K562 (cell line): Measurements from ENCODE around the gene CRACR2B. TPM values are rescaled to one million over a fixed set of nuclear protein-coding genes. Genes with fewer than 3 reads are reported as not detected.

Source experiments
- ATF4 ChIP-seq: fragments of 450-650 bp; formaldehyde crosslinking; IDR thresholded peaks from 2 replicates; pipeline ENCODE4 v1.4.0; 2022; ENCODE audit warnings: mild to moderate bottlenecking, moderate library complexity
- BRD4 ChIP-seq: fragments of 200-600 bp; sonication (generic); IDR thresholded peaks from 2 replicates; pipeline ENCODE4 v1.6.1; 2017; ENCODE audit warnings: inconsistent platforms
- ELF2 ChIP-seq: fragments of 250-450 bp; sonication (Bioruptor Pico); IDR thresholded peaks from 2 replicates; pipeline ENCODE4 v1.5.0; 2021; ENCODE audit warnings: mild to moderate bottlenecking
- HDAC8 ChIP-seq: fragments of 450-650 bp; IDR thresholded peaks from 2 replicates; pipeline ENCODE4 v1.6.1; 2016; ENCODE audit warnings: mild to moderate bottlenecking, missing genetic modification characterization, moderate library complexity, missing compliant biosample characterization
- PCBP2 ChIP-seq: fragments of 200-400 bp; formaldehyde crosslinking; IDR thresholded peaks from 2 replicates; pipeline ENCODE4 v1.6.1; 2018; ENCODE audit warnings: low read length, low read depth, mild to moderate bottlenecking, moderate library complexity; ENCODE audit not compliant: poor library complexity, severe bottlenecking
- PTBP1 ChIP-seq: fragments of 200-400 bp; formaldehyde crosslinking; IDR thresholded peaks from 2 replicates; pipeline ENCODE4 v1.6.1; 2017; ENCODE audit warnings: low read depth, low read length
- RAD21 ChIP-seq, 2 experiments: fragments of 250-450 bp in 1 of 2; fragments of 450-650 bp in 1 of 2; sonication (Bioruptor Pico) in 1 of 2; formaldehyde crosslinking in 1 of 2; IDR thresholded peaks in 1 of 2; conservative IDR thresholded peaks in 1 of 2; 2 replicates each; pipeline versions ENCODE4 v1.4.0 to v1.8.0; 2020 to 2022; ENCODE audit warnings: mild to moderate bottlenecking in 2 of 2, moderate library complexity in 1 of 2
- RBM22 ChIP-seq: fragments of 200-400 bp; formaldehyde crosslinking; IDR thresholded peaks from 2 replicates; pipeline ENCODE4 v1.6.1; 2018; ENCODE audit warnings: low read length, low read depth; ENCODE audit not compliant: poor library complexity, severe bottlenecking
- RUNX1 ChIP-seq: sonication (generic); IDR thresholded peaks from 2 replicates; pipeline ENCODE4 v1.6.1; 2016; ENCODE audit warnings: antibody characterized with exemption, low read depth
- SAFB ChIP-seq: fragments of 200-400 bp; formaldehyde crosslinking; IDR thresholded peaks from 2 replicates; pipeline ENCODE4 v1.6.1; 2017; ENCODE audit warnings: low read depth, low read length, borderline replicate concordance
- SMARCE1 ChIP-seq: fragments of 450-650 bp; IDR thresholded peaks from 2 replicates; pipeline ENCODE4 v1.7.1; 2016; ENCODE audit warnings: mild to moderate bottlenecking
- STAG1 ChIP-seq: sonication (generic); formaldehyde crosslinking; IDR thresholded peaks from 2 replicates; pipeline ENCODE4 v1.5.0; 2020; ENCODE audit warnings: missing genetic modification reagents, borderline replicate concordance
- XRCC3 ChIP-seq: fragments of 450-650 bp; IDR thresholded peaks from 2 replicates; pipeline ENCODE4 v1.6.1; 2017; ENCODE audit warnings: mild to moderate bottlenecking, moderate library complexity
- ZNF592 ChIP-seq: fragments of 450-650 bp; IDR thresholded peaks from 2 replicates; pipeline ENCODE4 v1.6.1; 2017; ENCODE audit warnings: antibody characterized with exemption, mild to moderate bottlenecking
- ZNF644 ChIP-seq: fragments of 200-800 bp; sonication (Bioruptor generic); IDR thresholded peaks from 2 replicates; pipeline ENCODE4 v1.6.1; 2016; ENCODE audit warnings: low read depth, missing genetic modification characterization, missing compliant biosample characterization
- polyA plus RNA-seq, 8 experiments: library from polyadenylated mRNA; depleted of rRNA in 4 of 8; stranded (reverse) in 5 of 8; unstranded in 3 of 8; fragments of >200 nt; fragmentation: Nextera tagmentation in 2 of 8; fragmentation: Illumina TruSeq in 1 of 8; extraction: Ambion mirVana in 2 of 8; extraction: Trizol in 1 of 8; gene quantifications; 2 replicates each; pipeline versions ENCODE4 v1.2.1 to v1.2.3, GENCODE V29; 2011 to 2014; ENCODE audit warnings: inconsistent platforms in 1 of 8, missing spikeins in 1 of 8
- total RNA-seq, 7 experiments: library from RNA; depleted of rRNA in 6 of 7; stranded (reverse); fragments of >200 nt in 6 of 7; fragmentation: Illumina TruSeq in 2 of 7; extraction: Trizol in 2 of 7; gene quantifications; 2 replicates each; pipeline versions ENCODE4 v1.2.1 to v1.2.3, GENCODE V29; 2011 to 2021; ENCODE audit warnings: low replicate concordance in 1 of 7
- TF ChIP-seq, protein P1 (sequence below), 2 experiments: fragments of 450-650 bp; conservative IDR thresholded peaks; 2 replicates each; pipeline ENCODE4 v1.6.1; 2017; ENCODE audit warnings: mild to moderate bottlenecking in 2 of 2, moderate library complexity in 2 of 2

The CRACR2B gene
- total and polyA plus RNA-seq, 9 of the 15 experiments (the other 6 are each of a cell fraction or from before 2014, with no cell fraction given) = 0.10 to 51.0 (median 6.0) TPM

GRCh38 chr11:813456-814096 lies 14.1 kb upstream of the CRACR2B start (continued):
- TF ChIP-seq ZNF592 (no peak), ATF4 (CRISPR knock-in tag) (no peak; the same call in 1 of the 2 replicates), SMARCE1 (no peak), SAFB (no peak), ZNF644 (tag) (no peak), HDAC8 (tag) (no peak), RUNX1 (0 out of 2 replicates have a peak, but pooled peaks have one; percentile 14), RBM22 (peak; percentile 78), PTBP1 (0 out of 2 replicates have a peak, but pooled peaks have one; percentile 18), PCBP2 (no peak), BRD4 (no peak), STAG1 (CRISPR knock-in tag) (no peak), ELF2 (no peak), RAD21 (CRISPR knock-in tag; conservative IDR thresholded peaks at IDR 0.05 in 1 of 2, IDR thresholded peaks at IDR 0.05 in 1 of 2) (no peak), XRCC3 (no peak)
- TF ChIP-seq, protein P1, sequence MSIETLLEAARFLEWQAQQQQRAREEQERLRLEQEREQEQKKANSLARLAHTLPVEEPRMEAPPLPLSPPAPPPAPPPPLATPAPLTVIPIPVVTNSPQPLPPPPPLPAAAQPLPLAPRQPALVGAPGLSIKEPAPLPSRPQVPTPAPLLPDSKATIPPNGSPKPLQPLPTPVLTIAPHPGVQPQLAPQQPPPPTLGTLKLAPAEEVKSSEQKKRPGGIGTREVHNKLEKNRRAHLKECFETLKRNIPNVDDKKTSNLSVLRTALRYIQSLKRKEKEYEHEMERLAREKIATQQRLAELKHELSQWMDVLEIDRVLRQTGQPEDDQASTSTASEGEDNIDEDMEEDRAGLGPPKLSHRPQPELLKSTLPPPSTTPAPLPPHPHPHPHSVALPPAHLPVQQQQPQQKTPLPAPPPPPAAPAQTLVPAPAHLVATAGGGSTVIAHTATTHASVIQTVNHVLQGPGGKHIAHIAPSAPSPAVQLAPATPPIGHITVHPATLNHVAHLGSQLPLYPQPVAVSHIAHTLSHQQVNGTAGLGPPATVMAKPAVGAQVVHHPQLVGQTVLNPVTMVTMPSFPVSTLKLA (conservative IDR thresholded peaks at IDR 0.05) = peak in 1 of 2 experiments; percentile 29; a peak in 1 of 4 replicates
